Retinal pigment epithelial cell (primary cell): ENCODE data around the gene EFNA5.
"Not testable (repeated sequence)": the region's sequence is repeated elsewhere in the genome, so short reads cannot be mapped to it uniquely, and the experiment has no call there.

Experiments
- DNase-seq: peaks from one replicate; pipeline ENCODE4 v3.0.0-alpha.2; 2010; ENCODE audit warnings: low read depth
- H3K4me3 ChIP-seq: 2 replicates; pipeline ENCODE4 v1.5.1; 2011; ENCODE audit warnings: mild to moderate bottlenecking, low read length, control low read depth, moderate library complexity
- TF ChIP-seq, protein P1 (sequence below): conservative IDR thresholded peaks from 2 replicates; pipeline ENCODE4 v1.5.1; 2011; ENCODE audit warnings: low read depth, low read length, control low read depth, inconsistent platforms

The EFNA5 gene

DNA sequence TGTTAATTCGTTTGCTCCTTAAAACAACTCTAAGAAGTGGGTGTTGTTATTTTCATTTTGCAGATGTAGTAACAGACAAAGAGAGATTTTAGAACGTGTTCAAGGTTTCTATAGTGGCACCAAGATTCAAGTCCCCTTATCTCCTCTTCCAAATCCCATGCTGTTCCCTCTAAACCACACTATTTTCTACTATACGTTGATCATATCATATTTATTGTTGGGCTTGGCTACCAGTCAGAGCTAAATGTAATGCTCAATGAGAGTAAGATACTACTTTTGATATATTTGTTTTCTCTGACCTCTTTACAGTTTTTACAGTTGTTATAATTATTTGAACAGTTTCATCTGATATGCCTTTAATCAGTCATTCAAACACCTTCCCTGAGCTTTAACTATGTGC lies 212.9 kb downstream of the EFNA5 start:
- TF ChIP-seq, protein P1, sequence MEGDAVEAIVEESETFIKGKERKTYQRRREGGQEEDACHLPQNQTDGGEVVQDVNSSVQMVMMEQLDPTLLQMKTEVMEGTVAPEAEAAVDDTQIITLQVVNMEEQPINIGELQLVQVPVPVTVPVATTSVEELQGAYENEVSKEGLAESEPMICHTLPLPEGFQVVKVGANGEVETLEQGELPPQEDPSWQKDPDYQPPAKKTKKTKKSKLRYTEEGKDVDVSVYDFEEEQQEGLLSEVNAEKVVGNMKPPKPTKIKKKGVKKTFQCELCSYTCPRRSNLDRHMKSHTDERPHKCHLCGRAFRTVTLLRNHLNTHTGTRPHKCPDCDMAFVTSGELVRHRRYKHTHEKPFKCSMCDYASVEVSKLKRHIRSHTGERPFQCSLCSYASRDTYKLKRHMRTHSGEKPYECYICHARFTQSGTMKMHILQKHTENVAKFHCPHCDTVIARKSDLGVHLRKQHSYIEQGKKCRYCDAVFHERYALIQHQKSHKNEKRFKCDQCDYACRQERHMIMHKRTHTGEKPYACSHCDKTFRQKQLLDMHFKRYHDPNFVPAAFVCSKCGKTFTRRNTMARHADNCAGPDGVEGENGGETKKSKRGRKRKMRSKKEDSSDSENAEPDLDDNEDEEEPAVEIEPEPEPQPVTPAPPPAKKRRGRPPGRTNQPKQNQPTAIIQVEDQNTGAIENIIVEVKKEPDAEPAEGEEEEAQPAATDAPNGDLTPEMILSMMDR, result no peak
- no peak for DNase-seq

DNA sequence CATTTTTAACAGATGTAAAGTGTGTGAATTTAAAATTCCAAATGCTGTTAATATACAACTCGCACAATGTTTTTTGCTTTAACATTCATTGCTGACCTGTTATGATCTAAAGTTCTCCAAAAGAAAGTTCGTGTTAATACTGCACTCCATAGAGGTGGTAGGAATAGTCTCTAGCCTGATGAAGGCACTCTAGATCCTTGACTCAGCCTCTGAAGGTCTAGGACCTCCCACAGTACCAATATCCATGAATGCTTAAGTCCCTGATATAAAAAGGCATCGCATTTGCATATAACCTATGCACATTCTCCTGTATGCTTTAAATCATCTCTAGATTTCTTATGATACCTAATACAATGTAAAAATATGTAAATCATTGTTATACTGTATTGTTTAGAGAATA lies 213.6 kb downstream of the EFNA5 start:
- TF ChIP-seq, protein P1, result peak; percentile 3
- no peak overlapping the region for H3K4me3 ChIP-seq
- no peak for DNase-seq

More for the DNA sequence above, 212.9 kb downstream of the EFNA5 start:
- H3K4me3 ChIP-seq, result no peak overlapping the region

DNA sequence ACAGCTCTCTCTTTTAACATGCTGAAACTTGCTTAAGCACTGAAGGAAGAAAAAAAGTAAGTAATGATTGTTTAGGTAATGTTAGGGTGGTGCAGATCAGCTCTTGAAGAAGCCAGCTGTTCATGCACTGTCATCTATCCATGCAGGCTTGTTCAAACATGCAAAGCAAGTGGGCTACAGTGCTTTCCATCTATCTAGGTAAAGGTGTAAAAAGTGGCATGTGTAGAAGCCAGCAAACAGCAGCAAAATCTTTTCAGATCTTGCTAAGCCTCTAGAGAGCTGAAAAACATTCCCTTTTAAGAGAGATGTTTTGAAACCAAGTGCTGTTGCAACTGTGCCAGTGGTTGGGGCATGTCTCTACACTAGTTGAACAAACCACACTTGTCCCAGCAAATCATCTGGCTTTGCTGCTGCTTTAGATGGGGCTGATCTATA lies 214.4 kb downstream of the EFNA5 start:
- DNase-seq, result no peak
- TF ChIP-seq, protein P1, result no peak
- H3K4me3 ChIP-seq, result no peak overlapping the region

DNA sequence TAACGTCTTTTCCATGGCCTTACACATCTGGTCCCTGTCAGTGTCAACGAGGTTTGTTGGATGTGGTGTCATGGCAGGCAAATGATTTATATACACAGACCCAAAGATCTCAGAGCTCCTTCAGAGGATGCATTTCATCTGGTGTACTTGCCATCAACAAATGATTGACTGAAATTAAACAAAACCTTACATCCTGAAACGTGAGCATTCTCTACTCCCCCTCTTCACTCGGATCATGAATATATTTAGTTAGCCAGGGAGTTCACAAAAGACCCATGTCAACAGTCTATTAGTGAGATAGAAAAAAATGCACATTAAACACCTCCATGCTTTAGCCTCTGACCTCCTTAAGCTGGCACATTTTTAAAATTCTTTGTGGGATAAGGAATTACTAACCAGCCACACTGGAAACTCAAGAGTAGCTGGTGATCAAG lies 215.6 kb downstream of the EFNA5 start:
- DNase-seq, result peak; percentile 86
- no peak overlapping the region for H3K4me3 ChIP-seq
- TF ChIP-seq, protein P1, result no peak

DNA sequence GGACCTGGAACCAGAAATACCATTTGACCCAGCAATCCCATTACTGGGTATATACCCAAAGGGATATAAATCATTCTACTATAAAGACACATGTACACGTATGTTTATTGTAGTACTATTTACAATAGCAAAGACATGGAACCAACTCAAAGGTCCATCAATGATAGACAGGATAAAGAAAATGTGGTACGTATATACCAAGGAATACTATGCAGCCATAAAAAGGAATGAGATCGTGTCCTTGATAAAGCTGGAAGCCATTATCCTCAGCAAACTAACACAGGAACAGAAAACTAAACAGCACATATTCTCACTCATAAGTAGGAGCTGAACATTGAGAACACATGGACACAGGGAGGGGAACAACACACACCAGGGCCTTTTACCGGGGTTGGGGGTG lies 218.9 kb downstream of the EFNA5 start:
- DNase-seq, H3K4me3 ChIP-seq: not testable (repeated sequence)

DNA sequence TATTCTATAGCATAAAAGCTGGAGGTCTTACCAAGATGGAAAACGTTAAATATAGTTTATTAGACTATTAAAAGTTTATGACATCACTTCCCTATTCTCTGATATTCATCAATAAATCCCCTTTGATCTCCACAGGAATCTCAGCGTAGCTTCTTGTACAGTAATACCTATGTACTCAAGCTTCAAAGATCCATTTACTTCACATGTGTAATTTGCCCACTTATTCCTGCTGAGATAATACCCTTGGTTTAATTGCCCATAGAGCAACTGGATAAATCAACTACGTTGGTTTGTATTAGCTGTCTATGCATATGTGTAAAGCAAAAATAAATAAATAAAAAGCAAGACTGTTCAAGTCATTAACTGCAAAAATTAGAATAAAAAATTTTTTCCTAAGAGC lies 219.7 kb downstream of the EFNA5 start:
- no peak for DNase-seq
- no peak overlapping the region for H3K4me3 ChIP-seq
- TF ChIP-seq, protein P1, result no peak

DNA sequence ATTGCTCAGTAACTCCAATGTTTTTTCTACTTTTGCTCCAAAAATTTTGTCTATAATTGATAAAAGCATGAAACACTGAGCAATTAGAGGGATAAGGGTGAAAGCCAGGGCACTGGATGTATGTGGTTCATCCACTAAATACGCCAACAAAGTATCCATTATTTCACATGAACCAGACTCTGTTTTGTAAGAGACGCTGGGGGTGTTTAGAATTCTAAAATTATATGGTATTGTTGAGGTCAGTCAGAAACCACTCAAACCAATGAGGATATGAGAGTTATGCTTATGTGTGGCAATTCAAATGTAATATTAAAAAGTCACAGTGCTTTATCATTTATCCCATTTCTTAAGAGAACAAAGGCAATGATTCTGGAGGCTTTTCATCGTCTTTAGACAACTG lies 220.2 kb downstream of the EFNA5 start:
- DNase-seq, result no peak
- TF ChIP-seq, protein P1, result no peak

DNA sequence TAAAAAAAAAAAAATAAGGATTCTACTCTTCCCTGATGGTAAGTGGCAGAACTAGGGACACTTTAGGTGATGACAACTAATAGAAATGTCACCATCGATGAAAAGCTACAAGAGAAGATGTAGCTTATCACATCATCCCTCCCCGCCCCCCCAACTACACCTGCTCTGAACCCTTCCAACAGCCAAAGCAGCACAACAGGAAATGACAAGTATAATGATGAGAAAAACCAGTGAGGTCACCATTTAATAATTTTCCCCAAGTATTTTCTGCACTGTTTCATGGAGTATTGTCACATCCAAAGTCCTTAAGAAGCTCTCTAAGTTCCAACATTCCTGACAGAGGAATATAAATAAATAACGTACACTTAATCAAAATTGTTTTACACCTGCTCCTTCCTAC lies 221.4 kb downstream of the EFNA5 start:
- DNase-seq, result no peak
- TF ChIP-seq, protein P1, result no peak
- no peak overlapping the region for H3K4me3 ChIP-seq

More for the DNA sequence above, 220.2 kb downstream of the EFNA5 start:
- no peak overlapping the region for H3K4me3 ChIP-seq
